Spleen (tissue), 7 donors: ENCODE results near the gene SLC35F5.

Experiments
- POLR2A ChIP-seq, 3 donors: fragments of 450-650 bp; IDR thresholded peaks; one replicate each; pipeline ENCODE4 v1.5.1; 2017; ENCODE audit warnings: antibody characterized with exemption in 3 of 3, mild to moderate bottlenecking in 1 of 3
- POLR2AphosphoS5 ChIP-seq, 3 donors: sonication (generic); formaldehyde crosslinking; IDR thresholded peaks; one replicate each; pipeline ENCODE4 v1.5.1; 2017; ENCODE audit warnings: antibody characterized with exemption in 3 of 3
- TF ChIP-seq, protein P1 (sequence below), 11 experiments: fragments of 200-600 bp in 7 of 11; fragments of 450-650 bp in 4 of 11; sonication (generic) in 4 of 11; IDR thresholded peaks in 8 of 11; conservative IDR thresholded peaks in 3 of 11; 1 replicate in 7 of 11; 2 replicates in 4 of 11; pipeline versions ENCODE4 v1.4.0 to v1.8.0; 2016 to 2021; ENCODE audit warnings: antibody characterized with exemption in 11 of 11, inconsistent platforms in 4 of 11, mild to moderate bottlenecking in 1 of 11
- donor health status: DM: no; HTN: no; CAD: no; lungs with moderate emphysema.
- donor health status: DM: no; HTN: no; CAD: no.
- donor health status: DM: no; HTN: no; CAD: no.

DNA sequence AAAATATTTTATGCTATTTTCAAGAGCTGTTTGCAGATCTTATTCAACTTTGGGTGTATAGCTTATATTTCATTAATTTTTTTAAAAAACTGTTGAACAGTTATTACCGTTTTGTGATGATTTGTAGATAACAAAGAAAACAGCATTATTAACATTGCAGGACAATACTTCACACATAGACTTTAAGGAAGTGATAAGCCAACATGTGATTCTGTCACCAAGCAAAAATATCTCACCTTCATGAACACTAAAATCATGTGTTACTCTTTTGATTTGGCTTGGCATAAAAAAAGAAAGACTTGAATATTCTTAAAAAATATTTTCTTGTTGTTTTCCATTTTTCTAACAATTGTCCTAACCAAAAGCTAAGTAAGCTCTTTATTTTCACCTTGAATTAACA, 33.0 kb downstream of the SLC35F5 start:
- TF ChIP-seq, protein P1, sequence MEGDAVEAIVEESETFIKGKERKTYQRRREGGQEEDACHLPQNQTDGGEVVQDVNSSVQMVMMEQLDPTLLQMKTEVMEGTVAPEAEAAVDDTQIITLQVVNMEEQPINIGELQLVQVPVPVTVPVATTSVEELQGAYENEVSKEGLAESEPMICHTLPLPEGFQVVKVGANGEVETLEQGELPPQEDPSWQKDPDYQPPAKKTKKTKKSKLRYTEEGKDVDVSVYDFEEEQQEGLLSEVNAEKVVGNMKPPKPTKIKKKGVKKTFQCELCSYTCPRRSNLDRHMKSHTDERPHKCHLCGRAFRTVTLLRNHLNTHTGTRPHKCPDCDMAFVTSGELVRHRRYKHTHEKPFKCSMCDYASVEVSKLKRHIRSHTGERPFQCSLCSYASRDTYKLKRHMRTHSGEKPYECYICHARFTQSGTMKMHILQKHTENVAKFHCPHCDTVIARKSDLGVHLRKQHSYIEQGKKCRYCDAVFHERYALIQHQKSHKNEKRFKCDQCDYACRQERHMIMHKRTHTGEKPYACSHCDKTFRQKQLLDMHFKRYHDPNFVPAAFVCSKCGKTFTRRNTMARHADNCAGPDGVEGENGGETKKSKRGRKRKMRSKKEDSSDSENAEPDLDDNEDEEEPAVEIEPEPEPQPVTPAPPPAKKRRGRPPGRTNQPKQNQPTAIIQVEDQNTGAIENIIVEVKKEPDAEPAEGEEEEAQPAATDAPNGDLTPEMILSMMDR (IDR thresholded peaks at IDR 0.05 in 8 of 11, conservative IDR thresholded peaks at IDR 0.05 in 3 of 11) = no peak
- TF ChIP-seq POLR2A (IDR thresholded peaks at IDR 0.05) (no peak), POLR2AphosphoS5 (IDR thresholded peaks at IDR 0.05) (no peak)
